C1 segment of cervical spinal cord (tissue), 14 donors: ENCODE data around the gene TSHZ2.
"Not testable (repeated sequence)": the region's sequence is repeated elsewhere in the genome, so short reads cannot be mapped to it uniquely, and the experiment has no call there.

Experiments
- DNase-seq, 14 donors: peaks; one replicate each; lab custom pipeline; 2025; lab: John Stamatoyannopoulos, UW

The TSHZ2 gene

GRCh38 chr20:53342429-53342828 lies 370.3 kb downstream of the TSHZ2 start:
- no peak for DNase-seq

DNA sequence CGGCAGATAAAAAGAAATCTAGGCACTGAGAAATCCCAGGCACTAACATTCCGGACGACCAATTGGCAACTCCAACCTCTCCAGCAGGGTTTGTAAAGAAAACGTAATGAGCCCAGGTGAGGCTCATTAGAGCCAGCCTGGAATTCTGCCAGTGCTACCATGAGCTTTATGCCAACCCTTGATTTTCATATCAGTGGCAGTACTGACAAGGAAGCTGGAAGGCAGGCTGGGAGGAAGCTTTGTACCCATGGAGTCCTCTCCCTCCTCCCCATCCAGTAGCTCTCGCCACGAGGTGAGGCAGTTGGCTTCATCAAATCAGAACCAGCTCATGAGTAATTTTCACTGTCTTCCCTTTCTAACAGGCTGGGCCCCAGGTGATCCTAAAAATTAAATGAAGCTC lies 371.3 kb downstream of the TSHZ2 start:
- no peak for DNase-seq

DNA sequence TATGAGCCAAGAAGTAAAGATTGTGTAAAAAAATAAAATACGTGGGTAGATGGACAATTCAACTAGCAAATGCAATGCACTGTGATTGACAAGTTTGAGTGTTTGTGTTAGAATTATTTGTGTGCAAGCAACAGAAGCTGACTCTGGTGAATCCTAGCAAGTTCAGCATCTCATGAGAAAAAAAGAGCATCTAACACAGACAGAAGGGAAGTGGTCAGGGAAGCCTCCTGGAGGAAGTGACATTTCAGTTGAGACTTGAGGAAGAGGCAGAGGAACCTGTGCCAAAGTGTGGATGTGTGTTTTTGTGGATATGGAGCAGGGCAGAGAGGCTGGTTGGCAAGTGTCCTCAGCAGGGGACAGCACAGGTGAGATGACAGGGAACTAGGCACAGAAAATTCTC lies 372.7 kb downstream of the TSHZ2 start:
- no peak for DNase-seq

- DNase-seq, result no peak
Measured at GRCh38 chr20:53345536-53346334, 373.6 kb downstream of the TSHZ2 start.

GRCh38 chr20:53346335-53346648 lies 374.1 kb downstream of the TSHZ2 start:
- no peak for DNase-seq

DNA sequence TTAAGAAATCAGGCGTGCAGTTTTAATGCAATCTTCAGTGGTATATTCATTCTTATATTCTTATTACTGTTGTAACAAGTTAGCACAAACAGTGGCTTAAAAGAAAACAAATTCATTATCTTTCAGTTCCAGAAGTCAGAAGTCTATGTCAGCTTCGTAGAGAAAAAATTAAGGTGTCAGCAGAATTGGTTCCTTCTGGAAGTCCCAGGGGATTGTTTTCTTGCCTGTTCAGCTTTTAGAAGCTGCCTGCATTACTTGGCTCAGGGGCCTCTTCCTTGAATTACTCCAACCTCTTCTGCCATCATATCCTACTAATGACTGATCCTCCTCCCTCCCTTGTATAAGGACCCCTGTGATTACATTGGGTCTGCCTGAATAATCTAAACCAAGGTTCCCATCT lies 377.6 kb downstream of the TSHZ2 start:
- no peak for DNase-seq

DNA sequence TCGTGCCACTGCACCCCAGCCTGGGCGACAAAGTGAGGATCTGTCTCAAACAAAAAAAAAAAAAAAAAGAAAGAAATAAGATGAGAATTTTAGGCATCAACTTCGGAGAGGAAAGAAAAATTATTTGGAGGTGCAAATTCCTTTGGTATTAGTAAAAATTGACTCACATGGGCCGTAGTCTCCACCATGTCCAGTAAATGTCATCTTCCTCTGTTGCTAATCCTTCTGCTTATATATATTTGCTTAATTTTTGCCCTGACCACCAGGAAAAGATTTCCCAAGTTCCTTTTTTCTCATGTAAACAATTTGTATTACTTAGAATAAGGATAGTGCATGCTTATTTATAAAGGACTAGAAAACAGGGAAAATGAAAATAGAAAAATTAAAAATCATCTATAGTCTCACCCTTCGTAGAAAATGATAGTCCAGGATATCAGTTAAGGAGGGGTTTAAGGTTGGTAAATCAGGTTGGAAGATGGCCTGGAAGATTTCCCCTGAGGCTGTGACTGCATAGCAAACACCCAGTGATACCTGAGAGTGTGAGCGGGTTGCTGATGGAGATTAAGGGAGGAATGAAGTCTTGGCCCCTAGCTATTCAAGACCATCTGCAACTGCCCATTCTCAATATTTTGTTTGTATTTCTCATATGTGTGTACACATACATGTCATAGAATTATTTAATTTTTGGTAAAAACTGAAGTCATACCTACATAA lies 380.7 kb downstream of the TSHZ2 start:
- no peak for DNase-seq

DNA sequence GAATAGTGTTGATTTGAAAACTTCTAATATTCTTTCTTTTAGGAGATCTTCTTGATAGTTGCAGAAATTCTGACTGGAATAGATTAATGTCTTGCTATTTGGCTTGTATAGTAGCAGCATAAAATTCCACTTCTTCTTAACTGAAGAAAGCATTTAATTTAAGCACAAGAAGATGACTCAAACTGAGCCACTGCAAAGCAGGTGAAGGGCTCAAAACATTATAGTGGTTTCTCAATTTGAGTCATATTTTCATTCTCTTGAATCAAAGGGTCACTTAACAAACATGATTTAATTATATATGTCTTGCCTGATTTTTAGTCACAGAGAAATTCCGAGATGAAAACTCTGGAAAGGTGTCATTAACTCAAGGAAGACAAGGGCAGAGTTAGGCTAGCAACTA lies 382.2 kb downstream of the TSHZ2 start:
- DNase-seq, result no peak

DNA sequence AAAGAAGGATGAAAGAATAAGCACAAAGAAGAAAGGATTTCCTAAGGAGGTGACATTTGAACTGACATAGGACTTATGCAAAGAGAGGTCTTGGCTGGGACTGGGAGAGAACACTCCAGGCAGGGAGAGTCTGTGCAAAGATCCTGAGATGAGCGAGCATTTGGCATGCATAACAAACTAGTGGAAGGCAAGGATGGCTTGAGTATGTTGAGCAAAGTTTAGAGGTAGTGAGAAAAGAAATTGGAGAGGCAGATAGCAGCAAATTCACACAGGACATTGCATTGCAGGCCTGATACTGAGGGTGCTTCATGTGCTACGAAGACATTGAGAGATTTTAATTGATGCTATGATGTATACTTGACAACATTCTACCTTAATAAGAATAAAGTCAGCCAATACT lies 383.6 kb downstream of the TSHZ2 start:
- no peak for DNase-seq

DNA sequence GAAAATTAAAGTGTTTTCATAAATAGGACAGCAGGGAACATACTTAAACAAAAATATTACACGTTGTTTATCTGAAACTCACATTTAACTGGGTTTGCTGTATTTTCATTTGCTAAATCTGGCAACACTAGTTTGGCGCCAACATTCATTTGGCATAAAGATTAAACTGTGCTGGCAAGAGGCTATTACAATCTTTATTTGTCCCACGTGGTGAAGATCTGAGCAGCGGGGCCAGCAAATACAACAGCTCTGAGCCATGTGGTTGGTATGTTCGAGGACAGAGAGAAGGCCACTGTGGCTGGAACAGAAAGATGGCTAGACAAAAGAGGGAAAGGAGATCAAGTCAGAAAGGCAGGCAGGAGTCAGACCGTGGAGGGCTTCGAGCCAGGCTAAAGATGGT lies 387.3 kb downstream of the TSHZ2 start:
- DNase-seq, result no peak

- DNase-seq, result no peak
Measured at GRCh38 chr20:53360852-53361251, 388.7 kb downstream of the TSHZ2 start.

GRCh38 chr20:53362736-53363135 lies 390.6 kb downstream of the TSHZ2 start:
- no peak for DNase-seq

GRCh38 chr20:53364646-53365045 lies 392.5 kb downstream of the TSHZ2 start:
- DNase-seq, result peak in 7 of 14 donors; percentile 3 to 46 (median 33)

DNA sequence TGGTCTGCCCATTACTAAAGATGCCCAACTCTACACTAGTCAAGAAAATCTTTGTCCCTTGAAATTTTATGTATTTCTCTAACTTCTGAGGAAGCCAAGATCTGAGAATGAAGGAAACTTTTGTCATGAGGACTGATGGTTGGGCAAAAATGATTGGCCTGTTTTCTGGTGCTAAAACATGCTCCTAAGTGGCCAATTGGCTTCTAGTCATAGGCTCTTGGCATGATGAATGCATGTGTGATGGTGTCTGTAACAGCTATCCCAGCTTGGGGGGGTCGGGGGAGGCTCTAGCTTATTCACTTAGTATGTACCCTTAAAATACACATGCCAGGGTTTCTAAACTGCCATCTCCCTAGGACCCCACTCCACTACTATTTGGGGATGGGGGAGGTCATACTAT lies 392.9 kb downstream of the TSHZ2 start:
- DNase-seq, result no peak

- DNase-seq, result no peak
Measured at GRCh38 chr20:53365539-53366075, 393.4 kb downstream of the TSHZ2 start.

DNA sequence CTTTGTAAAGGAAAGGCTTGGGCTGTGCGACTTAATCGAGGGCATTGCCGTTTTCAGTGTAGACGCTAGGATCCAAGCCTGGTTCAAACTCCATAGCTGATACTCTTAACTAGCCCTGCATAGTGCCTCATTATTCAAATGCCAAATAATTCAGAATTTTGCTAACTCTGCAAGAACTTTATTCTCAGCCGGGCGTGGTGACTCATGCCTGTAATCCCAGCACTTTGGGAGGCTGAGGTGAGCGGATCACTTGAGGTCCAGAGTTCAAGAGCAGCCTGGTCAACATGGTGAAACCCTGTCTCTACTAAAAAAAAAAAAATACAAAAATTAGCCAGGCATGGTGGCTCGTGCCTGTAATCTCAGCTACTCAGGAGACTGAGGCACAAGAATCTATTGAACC lies 394.8 kb downstream of the TSHZ2 start:
- DNase-seq, result not testable (repeated sequence)

- no peak for DNase-seq
Measured at GRCh38 chr20:53369871-53370270, 397.7 kb downstream of the TSHZ2 start.

DNA sequence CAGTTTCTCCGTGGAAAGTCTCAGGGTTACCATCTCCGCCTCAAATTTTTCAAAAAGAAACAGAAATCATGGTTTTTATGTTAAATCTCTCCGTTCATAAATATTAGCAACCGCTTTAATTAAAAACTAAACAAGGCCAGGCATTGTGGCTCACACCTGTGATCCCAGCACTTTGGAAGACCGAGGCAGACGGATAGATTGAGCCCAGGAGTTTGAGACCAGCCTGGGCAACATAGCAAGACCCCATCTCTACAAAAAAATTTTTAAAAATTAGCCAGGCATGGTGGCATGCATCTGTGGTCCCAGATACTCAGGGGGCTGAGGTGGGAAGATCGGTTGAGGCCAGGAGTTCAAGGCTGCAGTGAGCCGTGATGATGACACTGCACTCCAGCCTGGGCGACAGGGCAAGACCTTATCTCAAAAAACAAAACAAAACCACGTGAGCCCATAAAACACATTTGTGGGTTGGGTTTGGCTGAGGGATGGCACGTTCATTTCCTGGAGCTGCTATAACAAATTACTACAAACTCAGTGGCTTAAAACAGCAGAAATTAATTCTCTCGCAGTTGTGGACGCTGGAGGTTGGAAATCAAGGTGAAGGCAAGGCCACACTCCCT lies 398.3 kb downstream of the TSHZ2 start:
- no peak for DNase-seq

- DNase-seq, result no peak
Measured at GRCh38 chr20:53371216-53371615, 399.1 kb downstream of the TSHZ2 start.

DNA sequence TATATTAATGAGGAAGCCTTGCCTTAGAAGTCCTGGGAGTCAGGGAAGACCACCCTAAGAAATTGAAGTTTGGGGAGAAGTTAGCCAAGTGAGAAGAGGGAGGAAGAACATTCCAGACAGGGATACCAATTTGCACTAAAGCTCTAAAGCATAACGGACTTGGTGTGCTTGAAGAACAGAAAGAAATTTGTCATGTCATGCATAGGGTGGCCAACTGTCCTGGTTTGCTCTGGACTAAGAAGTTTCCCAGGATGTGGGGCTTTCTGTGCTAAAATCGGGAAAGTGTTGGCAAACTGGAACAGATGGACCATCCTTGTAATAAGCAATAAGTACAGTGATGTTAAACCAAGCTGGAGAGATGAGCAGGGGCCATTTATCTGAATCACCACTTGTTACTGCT lies 403.9 kb downstream of the TSHZ2 start:
- DNase-seq, result no peak

DNA sequence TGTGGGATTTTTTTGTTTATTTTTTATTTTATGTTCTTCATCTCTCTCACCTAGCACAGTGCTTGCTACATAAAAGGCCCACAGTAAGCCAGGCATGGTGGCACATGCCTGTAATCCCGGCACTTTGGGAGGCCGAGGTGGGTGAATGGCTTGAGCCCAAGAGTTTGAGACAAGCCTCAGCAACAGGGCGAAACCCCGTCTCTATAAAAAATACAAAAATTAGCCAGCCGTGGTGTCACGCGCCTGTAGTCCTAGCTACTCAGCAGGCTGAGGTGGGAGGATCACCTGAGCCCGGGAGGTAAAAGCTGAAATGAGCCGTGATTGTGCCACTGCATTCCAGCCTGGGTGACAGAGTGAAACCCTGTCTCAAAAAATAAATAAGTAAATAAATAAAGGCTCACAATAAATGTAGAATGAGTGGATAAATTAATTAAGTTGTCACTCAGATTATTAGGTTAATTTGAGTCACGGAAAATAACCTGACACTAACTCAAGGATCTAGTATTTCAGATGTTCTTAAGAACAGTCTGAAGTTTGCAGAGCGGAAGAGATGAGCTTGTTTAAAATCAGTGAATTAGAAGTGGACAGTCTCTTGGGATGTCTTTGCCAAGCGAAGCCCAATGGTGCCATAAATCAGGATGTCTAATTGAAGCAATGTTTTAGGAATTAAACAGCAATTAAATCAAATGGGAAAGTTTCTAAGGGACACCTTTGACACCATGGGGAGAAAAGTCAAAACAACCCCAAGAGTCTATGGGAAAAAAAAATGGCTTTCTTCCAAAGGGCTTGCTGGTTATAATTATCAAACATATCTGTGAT lies 407.1 kb downstream of the TSHZ2 start:
- DNase-seq, result no peak

- DNase-seq, result no peak
Measured at GRCh38 chr20:53379833-53380120, 407.6 kb downstream of the TSHZ2 start.
